HG02678 (cell line): ENCODE data around the gene GSTT2B.
"Not testable (repeated sequence)": the region's sequence is repeated elsewhere in the genome, so short reads cannot be mapped to it uniquely, and the experiment has no call there.

ENCODE experiments used
- ATAC-seq: cut with Tn5 transposase; IDR thresholded peaks from one replicate; pipeline ENCODE4 v1.9.1; 2021; ENCODE audit warnings: mild to moderate bottlenecking, moderate library complexity; ENCODE audit not compliant: unreplicated experiment

Gene GSTT2B

DNA sequence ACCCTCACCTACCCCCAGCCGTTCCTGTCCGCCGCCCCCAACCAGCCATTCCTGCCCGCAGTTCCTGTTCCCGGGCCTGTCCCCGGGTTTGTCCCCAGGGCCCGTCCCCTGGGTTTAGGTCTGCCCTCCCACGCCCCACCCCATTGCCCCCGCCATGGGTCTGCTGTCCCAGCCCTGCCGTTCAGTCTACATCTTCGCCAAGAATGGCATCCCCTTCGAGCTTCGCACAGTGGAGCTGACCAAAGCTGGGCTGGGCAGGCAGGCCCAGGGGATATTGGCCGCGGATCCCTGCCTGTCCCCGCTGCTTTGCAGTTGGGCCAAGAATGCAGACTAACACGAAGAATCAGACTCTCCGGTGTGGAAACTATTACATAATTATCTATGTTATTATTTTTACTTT lies 11.2 kb downstream of the GSTT2B start:
- not testable (repeated sequence) for ATAC-seq

DNA sequence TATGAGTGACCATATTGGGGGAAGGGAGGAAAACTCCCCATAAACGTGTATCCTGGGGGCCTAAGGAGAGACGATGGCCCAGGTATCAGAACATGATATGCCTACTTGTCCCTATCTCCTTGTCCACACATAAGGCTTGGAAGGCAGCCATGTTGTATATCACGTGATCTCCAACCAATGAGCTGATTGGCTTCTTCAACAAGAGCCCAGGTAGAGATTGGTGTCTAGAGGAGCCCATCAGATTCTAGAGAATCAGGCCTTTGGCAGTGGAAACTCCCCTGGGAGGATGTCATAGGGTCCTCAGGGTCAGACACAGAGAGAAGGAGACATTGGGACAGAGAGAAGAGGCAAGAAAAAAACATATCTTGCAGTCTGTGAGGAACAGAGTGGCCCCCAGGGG lies 13.6 kb downstream of the GSTT2B start:
- not testable (repeated sequence) for ATAC-seq

DNA sequence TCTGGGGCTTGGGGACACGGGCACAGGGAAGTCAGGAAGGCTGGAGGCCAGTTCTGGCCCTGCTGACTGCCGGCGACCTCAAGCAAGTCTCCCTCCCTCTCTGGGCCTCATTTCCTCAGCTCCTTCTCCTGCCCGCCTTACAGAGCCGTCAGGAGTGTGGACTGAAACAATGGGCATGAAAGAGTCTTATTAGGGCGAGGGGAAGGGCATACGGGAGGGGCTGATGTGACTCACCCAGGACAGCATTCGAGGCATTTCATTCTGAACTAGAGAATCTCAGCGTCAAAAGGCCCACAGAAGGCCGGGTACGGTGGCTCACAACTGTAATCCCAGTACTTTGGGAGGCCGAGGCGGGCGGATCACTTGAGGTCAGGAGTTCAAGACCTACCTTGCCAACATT lies 20.8 kb downstream of the GSTT2B start:
- not testable (repeated sequence) for ATAC-seq

DNA sequence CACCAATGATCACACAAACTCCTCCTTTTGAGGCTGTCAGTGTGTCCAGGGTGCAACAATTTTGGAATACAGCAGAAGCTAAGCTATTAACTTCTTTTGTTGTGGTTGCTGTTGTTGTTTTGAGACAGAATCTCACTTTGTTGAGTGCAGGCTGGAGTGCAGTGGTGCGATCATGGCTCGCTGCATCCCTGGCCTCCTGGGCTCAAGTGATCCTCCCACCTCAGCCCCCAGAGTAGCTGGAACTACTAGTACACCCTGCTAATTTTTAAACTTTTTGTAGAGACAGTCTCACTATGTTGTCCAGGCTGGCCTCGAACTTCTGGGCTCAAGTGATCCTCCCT lies 22.0 kb downstream of the GSTT2B start:
- ATAC-seq, result no peak

DNA sequence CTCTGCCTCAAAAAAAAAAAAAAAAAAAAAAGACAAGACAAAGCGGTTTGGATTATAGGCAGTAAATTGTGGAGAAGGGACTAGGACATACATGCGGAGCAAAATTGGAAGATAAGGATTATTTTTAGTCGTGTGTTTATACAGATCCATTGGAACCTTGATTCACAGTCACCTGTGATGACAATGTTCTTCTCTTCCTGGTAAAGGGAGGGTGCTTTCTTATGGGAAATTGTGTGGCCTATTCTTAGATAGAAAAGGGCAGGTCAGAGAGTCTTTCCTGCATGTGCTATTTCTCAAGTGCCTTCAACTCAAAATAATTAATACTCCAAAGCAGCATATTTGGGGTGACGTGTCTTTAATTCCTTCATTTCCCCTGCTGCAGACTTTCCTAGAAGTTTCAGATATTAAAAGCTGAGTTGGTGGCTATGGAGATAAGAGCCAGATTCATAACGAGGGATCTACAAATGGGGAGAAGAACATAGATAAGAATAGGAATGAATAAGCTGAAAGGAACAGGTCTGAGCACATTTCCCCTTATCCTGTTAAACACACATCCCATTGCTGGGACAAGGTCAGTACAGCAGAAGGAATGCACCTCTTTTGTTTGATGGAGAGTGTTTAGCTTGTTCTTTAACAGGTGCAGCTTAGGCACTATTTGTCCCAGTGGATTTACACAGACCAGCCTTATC lies 22.5 kb downstream of the GSTT2B start:
- ATAC-seq, result no peak

DNA sequence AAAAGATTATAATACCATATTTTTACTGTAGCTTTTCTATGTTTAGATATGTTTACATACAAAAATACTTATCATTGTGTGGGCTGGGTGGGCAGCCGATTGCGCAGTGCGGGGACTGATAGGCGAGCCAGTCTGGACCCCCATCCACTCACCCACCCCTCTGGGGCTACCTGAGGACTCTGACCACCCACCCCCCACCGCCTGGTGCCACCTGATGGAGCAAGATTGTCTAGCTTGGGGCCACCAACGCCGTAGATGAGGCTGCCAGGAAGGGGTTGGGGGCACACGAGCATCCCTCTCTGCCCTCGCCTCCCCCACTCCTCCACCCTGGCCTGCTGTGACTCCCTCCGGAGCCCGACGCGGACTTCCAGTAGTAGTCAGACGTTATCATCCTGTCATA lies 34.4 kb downstream of the GSTT2B start:
- no peak for ATAC-seq

DNA sequence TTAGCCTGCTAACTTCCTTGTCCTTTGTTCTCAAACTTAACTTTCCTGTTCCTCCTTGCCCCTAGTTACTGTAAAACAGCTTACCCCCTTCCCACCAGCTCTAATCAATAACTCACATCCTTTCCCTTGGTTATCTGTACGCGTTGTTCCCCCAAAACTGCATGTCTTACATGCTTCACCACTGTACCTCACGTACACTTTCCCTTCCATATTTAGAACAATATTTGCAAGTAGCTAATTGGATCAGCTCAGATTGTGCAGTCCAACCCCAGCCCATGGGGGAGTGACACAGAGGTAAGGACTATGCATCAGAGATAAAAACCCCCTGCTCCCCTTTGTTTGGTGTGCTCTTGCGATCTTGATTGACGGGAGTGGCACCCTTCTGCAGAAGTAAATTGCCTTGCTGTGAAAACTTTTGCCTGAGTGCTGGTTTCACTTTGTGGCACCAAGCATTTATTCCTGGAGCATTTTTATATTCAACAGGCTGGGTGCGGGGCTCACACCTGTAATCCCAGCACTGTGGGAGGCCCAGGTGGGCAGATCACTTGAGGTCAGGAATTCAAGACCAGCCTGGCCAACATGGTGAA lies 35.9 kb downstream of the GSTT2B start:
- ATAC-seq, result no peak

DNA sequence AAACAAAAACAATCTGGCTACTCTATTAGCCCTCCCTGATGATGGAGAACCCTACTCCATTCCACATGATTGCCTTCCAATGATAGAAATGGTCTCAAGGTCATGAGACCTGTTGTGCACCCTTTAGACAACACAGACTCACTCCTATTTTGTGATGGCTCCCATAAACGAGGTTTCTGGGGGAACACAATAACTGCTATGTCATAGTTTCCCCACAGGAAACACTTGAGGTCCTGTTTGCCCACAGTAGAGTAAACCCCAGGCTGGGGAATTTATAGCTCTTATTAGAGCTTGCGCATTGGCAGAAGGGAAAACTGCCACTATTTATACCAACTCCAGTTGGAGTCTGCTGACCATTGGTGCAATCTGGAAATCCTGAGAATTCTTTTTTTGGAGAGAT lies 38.1 kb downstream of the GSTT2B start:
- no peak for ATAC-seq

DNA sequence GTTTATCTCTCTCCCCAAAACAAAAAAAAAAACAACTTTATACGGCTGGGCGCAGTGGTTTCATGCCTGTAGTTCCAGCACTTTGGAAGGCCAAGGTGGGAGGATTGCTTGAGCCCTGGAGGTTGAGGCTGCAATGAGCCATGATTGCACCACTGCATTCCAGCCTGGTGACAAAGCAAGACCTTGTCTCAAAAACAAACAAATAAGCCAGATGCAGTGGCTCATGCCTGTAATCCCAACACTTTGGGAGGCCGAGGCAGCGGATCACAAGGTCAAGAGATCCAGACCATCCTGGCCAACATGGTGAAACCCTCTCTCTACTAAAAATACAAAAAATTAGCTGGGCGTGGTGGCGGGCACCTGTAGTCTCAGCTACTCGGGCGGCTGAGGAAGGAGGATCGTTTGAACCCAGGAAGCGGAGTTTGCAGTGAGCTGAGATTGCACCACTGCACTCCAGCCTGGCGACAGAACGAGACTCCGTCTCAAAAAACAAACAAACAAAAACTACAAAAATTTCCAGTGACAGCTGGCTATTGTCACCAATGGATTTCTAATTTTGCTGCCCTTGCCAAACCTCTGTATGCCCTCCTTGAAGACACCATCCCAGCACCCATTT lies 39.3 kb downstream of the GSTT2B start:
- ATAC-seq, result not testable (repeated sequence)

DNA sequence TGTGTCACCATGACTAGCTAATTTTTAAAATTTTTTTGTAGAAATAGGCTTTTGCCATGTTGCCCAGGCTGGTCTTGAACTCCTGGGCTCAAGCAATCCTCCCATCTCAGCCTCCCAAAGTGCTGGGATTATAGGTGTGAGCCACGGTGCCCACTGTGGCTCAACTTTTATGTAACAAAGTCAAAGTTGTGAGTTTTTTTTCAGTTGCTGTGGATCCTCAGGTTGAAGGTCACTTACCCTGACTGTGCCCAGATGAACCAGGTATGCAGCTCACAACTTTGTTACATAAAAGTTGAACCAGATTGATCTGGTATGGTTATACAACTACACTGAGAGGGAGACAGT lies 40.8 kb downstream of the GSTT2B start:
- ATAC-seq, result not testable (repeated sequence)

DNA sequence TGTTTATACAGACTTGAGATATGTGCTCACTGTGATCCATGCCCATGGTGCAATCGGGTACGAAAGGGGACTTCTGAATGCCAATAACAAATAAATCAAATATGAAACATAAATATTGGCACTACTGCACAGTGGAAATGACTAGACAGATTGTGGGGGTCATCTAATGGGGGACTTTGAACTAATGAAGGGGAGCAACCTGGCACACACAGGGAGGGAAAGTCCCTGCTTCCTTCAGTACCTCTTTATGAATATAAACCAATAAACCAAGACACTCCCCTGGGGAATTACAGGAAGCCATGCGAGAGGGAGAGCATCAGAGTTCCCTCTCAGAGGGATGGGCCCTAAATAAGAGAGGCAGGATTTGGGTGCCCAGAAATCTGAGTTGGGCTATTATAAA lies 45.7 kb downstream of the GSTT2B start:
- no peak for ATAC-seq

DNA sequence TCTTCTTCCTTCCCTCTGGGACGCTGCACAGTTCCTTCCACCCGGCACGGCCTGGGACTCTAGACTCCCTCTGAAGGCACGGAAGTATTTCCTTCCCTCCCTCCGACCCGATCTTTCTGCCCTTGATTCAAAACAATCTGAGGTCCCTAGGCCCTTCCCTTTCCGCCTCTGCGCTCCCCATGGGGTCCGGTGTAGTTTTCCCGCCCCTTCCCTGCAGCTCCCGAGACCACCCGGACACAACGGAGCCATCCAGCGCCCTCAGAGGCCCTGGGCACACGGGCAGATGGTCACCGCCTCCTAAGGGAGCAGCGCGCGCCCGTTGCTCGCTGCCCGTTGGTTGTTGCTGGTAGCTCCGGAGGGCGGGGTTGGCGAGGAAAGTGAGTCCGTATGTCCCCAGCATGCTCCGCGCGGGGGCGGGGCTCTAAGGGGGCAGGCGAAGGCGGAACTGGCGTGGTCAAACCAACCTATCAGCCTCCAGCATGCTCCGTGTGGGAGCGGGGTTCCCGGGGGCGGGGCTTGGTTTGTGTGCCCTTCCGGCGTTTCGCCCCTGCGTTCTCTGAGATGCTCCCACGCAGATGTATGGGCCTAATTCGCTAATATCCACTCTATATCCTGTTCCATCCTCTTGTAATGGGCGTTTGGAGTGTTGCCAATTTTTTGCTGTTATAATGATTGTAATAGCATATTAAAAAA lies 47.2 kb downstream of the GSTT2B start:
- ATAC-seq, result peak; percentile 95

DNA sequence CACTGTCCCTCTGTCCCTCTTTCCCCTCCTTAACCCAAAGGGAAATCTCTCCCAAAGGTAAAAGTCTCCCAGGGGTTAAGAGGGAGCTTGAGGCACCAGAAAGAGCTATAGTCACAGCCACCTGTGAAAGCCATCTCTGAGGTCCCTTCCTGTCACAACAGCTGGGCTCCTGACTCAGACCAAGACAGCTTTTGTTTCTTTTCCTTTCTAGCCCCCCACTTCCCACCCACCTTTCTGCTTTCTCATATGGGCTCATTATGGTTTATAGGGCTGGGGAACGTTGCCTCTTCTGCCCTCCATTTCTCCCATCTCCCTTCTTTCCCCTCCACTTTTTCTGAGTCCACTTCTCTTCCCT lies 47.7 kb downstream of the GSTT2B start:
- no peak for ATAC-seq

DNA sequence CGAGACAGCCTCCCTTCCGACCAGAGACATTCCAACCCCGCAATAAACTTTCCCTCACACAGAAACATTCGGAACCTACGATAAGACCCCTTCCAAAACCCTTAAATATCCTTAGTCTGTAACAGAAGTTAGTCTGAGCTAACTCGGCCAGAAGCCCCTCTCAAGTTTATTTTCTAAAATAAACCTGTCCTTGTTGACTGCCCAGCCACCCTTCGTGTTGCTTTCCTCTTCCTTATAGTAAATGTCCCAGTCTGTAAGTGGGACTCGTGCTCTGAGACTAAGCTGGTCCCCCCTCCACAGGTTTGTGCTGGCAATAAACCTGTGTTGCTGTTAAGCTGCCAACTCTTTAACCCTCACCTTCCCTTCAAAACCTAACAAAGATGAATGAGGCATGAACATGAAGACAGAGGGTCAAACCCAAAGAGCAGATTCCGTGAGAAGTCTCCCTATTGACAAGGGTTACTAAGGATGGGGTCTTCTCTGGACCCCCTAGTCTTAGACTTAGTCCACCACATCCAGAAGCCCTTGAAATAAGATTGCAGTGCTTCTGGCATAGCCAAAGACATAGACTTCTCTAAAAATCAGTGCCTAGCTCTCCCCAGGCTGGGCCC lies 48.6 kb downstream of the GSTT2B start:
- no peak for ATAC-seq

DNA sequence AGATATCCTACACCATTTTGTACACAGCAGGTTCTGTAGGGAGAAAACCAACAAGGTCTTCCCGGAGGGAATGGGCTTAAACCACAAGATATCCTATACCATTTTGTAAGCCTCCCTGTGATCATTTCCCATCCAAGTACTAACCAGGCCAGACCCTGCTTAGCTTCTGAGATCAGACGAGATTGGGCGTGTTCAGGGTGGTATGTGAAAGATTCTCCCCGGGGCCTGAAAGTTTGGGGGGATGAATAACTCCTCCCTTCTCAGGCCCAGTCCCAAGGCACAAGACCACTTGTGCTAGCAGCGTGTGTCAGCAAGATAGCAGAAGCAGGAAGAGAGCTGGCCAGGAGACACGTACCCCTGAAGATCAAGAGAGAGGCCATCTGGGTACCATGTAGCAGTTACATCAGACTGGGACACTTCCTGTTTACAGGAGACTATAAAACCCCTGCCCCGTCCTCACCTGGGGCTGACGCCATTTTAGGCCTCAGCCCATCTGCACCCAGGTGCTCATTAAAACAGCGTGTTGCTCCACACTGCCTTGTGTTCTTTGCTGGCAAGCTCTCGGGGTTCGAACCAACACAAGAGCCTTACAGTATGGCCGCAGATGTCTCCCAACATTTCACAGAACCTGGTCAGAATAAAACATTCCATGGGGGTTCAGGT lies 49.5 kb downstream of the GSTT2B start:
- no peak for ATAC-seq

DNA sequence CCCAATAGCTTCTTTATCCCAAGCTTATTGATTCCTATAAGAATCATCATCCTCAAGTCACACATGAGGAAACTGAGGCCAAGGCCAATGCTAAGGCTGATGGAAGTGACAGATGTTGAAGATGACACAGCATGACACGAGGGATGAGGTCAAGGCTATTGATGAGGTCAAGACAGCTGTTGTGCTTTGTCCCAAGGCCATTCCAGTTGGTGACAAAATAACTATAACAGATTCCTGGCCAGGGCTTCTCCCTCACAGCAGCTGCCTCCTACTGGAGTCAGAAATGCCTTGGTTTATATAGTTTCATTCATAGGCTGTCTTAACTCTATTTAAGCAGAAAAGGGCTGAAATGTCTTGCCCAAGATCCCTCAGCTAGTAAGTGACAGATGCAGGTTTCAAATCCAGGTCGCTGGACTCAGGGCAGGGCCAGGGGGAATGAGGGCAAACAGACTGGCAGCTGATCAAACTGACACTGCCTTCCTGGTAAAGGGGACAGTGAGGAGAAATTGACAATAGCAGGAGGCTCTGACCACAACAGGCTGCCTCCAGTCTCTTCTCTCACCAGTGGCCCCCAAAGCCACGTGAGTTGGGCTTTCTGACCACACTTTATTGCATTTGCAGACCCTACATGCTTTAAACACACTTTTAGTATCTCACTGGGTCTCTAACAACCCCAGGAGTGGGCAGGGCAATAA lies 50.4 kb downstream of the GSTT2B start:
- no peak for ATAC-seq

DNA sequence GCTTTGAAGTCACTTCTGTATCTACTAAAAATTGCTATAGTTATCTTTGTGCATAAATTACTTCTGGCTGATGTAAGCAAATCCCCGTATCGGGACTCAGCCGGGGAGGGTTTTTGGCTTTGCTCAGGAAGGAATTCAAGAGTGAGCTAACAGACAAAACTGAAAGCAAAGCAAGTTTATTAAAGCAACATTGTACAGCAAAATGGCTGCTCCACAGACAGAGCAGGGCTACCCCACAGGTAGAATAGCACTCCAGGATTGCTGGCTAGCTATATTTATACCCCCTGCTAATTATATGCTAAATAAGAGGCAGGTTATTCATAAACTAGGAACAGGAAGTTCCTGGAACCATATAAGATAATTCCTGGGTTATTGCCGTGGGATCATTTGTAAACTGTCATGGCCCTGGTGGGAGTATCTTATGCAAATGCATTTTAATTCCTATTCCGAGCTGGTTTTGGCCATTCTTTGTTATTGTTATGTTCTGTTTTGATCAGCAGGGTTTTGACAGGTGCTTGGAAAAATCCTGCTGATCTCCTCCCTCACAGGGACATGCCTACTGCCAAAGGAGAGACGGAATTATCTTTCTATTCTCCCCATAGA lies 51.6 kb downstream of the GSTT2B start:
- ATAC-seq, result no peak

DNA sequence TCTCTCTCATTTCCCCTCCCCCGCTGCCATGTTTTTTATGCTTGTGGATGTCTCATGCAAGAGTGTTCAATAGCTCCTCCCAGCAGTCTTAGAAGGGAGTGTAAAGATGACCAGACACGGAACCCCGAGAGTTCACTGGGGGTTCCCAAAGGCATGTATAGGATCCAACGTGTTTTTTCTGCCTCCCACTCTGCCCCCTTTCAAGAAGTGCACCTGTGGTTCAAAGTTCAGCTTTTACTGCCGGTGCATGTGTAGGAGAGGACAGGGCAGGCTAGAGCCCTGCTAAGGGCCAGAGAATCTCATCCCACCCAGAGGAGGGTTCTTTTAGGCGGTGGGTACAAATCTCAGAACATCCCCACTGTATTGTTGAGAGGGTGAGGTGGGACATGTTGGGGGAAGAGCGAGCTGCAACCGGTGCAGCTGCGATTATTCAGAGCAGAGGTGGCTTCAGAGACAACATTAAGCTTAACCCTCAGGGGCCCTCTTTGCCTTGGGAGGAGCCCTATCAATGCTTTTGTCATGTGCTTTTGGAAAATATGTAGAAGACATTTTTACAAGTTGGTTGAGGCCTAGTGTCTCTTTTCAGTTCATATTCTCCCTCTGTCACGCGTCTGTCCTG lies 52.3 kb downstream of the GSTT2B start:
- no peak for ATAC-seq

DNA sequence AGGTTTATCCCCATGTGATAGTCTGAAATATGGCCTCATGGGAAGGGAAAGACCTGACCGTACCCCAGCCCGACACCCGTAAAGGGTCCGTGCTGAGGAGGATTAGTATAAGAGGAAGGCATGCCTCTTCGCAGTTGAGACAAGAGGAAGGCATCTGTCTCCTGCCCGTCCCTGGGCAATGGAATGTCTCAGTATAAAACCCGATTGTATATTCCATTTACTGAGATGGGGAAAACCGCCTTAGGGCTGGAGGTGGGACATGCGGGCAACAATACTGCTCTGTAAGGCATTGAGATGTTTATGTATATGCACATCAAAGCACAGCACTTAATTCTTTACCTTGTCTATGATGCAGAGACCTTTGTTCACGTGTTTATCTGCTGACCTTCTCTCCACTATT lies 53.6 kb downstream of the GSTT2B start:
- ATAC-seq, result not testable (repeated sequence)
